Stimulated activated CD8-positive, alpha-beta memory T cell treated with anti-CD3 and anti-CD28 coated beads, Interleukin-15, amount 100 ng/mL, for 24 hours (primary cell): Measurements from ENCODE around the gene HMGCS2.

Experiments
- DNase-seq: peaks from one replicate; pipeline ENCODE4 v3.0.0-alpha.2; 2020; ENCODE audit warnings: low read depth

HMGCS2 gene

GRCh38 chr1:119768778-119769177 lies at the start of gene HMGCS2:
HMGCS2 (minus strand) TSS chr1:119768905; CDS start chr1:119768844, 61 bp downstream.
- DNase-seq, result no peak

- no peak for DNase-seq
Observed at GRCh38 chr1:119818181-119818580, 49.5 kb upstream of the HMGCS2 start.

DNA sequence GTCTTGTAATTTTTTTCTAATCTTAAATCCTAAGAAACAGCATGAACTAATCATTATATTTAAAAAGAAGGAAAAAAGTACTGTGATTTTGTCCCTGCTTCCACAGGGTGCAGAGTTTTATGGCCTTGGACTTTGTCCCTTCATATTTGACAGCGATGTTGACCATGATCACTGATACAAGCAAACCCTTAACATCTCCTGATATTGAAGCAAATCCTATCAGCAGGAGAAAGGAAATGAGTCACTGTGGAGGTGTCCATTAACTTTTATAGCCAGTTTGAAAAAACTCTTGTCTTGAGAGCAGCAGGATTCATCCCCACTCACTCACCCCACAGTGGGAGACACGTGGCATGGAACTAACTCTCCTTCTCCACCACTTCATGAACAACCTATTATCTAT lies 47.7 kb upstream of the HMGCS2 start:
- no peak for DNase-seq

DNA sequence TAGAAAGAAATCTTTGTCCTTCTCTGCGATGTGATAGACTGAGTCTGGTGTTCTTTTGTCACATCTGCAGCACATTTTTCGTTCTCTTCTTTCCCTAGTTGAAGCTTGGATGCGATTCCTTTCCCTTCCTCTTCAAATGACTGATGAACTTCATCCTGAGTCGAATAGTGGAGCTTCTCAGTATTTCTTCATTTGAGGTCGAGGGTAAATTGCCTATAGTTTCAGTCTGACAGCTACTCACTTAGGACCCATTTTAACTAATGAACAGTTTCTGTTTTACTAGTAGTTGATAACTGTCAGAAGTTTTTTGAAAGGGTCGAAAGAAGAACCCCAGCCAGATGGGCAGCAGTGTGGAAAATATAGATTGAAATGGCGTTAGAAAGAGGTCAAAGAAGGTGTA lies 47.2 kb upstream of the HMGCS2 start:
- no peak for DNase-seq

DNA sequence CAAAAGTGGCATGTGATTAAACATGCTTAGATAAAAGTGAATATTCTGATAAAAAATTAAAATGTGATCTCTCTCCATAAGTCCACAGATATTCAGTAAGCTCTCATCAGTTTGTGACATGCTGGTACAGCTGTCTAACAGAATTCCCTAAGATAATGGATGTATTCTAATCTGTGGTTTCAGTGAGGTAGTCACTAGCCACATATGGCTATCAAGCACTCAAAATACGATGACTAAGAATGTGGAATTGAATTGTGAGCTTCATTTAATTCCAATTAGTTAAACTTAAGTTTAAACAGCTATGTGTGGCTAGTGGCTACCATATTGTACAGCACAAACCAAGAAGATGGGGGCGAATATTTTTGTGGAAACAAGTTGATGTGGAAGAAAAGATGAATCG lies 46.7 kb upstream of the HMGCS2 start:
- DNase-seq, result no peak

GRCh38 chr1:119814288-119814687 lies 45.6 kb upstream of the HMGCS2 start:
- DNase-seq, result no peak

GRCh38 chr1:119811985-119812557 lies 43.4 kb upstream of the HMGCS2 start:
- DNase-seq, result no peak

DNA sequence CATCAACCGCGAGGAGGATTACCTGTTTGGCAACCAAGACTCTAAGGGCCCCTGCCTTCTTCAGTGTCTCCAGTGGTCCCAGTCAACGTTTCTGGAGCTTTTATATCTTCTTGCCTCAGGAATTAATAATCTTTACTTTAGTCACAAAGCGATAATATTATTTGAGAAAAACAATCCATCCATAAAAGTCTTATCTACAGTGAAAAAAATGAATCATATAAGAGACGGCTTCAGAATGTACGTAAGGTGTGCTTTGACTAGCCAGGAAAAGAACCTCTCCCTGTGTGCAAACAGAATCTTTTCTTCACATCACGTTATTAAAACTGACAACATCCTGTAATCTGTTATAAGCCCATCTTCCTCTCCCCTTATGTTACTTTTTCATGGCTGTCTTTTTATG lies 42.7 kb upstream of the HMGCS2 start, which contains the start of gene REG4:
Gene REG4 (minus strand): TSS at position 74 of the 400 bp plus-strand sequence. CDS start 2,691 bp downstream, outside the sequence.
- no peak for DNase-seq

DNA sequence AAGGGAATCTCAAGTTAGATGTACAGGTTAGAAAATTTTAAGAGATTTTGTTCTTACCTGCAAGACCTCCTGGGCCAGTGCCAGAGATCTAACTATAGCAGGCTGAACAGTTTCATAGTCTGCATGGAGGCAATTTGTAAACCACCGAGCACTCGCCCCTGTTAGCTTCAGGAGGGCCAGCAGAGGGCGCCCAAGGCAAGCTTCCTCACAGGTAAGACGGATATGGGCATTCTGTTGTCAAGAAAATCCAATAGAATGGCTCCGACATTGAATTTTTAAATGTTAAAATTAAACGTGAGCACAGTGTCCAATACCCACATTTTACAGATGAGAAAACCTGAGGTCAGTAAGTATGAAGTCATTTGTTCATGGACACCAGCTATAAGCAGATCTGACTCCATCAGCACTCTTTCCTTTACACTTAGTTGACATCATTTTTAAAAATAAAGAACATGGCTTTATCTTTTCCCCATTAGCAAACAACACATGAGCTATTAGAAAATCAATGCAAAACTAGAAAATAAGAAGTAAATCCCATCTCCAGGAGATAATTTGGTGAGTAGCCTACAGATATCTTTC lies 40.4 kb upstream of the HMGCS2 start:
- peak; percentile 26 for DNase-seq

DNA sequence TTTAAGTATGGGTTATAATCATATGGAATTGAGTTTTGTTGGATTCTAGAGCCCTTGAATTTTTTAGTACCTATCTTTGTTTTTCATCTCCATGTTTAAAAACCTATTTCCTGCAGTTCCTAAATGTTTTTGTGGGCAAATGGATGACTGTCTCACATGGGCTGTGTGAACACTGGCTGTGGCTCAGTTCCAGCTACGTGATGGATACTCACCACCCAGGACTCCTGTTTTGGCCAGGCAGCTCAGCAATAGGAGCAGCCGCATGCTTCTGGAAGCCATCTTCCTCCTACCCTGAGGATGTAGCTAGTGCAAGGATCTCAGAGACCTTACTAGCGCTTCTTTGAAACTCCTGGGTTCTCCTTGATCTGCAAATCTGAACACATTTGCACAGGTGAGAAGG lies 39.8 kb upstream of the HMGCS2 start:
- no peak for DNase-seq

DNA sequence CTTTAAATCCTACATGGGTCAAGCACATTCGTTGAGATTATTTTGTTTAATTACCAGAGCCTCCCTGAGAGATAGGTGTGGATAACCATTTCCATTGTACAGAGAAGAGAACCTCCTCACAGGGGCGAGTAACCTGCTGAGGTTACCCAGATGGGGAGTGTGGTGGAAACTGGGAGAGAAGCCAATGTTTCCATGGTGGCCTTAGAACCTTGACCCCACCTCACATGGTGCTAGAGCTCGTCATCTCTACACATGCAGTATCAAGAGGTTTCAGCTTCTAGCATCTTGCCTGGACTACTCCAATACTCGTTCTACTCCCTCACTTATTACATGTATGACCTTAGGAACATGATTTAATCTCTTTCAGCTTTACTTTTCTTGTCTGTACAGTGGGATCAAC lies 37.8 kb upstream of the HMGCS2 start:
- DNase-seq, result no peak

- no peak for DNase-seq
Observed at GRCh38 chr1:119805746-119806145, 37.0 kb upstream of the HMGCS2 start.

DNA sequence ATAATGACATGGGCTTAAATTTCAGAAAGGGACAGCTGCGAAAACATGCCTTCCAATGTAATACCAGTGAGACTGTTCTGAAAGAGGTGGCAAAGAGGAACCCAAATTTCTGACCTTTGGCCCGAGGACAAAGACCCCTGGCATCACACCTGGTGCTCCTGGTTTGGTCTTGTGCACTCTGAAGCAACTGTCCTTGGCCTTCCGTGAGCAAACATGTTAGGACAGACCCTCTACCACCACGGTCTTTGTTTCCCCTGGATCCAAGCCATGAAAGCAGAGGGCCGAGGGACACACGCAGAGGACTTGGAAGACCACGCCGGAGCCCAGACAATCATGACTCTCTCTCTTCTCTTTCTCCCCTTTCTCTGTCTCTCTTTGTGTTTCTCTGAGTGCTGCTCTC lies 36.5 kb upstream of the HMGCS2 start:
- no peak for DNase-seq

GRCh38 chr1:119799599-119800177 lies 31.0 kb upstream of the HMGCS2 start:
- no peak for DNase-seq

- DNase-seq, result no peak
Observed at GRCh38 chr1:119799003-119799402, 30.3 kb upstream of the HMGCS2 start.

- DNase-seq, result no peak
Observed at GRCh38 chr1:119797606-119798005, 28.9 kb upstream of the HMGCS2 start.

DNA sequence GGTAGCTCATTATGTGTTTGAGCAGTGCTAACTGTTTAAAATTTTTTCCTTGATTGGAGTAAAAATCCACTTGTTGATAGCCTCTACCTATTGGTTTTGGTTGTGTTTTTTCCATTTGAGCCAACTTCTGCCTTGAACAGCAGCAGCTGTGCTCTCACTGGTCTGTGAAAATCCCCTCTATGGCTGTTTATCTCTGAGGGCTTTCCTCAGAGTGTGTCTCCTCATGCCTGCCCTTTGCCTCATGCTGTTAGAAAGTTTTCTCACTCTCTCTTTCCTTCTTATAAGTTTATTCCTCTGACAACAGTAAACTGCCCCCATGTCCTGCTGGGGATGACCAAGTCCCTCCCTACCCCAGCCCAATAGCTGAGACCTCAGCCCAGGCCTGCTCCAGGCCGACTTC lies 28.5 kb upstream of the HMGCS2 start:
- DNase-seq, result no peak

DNA sequence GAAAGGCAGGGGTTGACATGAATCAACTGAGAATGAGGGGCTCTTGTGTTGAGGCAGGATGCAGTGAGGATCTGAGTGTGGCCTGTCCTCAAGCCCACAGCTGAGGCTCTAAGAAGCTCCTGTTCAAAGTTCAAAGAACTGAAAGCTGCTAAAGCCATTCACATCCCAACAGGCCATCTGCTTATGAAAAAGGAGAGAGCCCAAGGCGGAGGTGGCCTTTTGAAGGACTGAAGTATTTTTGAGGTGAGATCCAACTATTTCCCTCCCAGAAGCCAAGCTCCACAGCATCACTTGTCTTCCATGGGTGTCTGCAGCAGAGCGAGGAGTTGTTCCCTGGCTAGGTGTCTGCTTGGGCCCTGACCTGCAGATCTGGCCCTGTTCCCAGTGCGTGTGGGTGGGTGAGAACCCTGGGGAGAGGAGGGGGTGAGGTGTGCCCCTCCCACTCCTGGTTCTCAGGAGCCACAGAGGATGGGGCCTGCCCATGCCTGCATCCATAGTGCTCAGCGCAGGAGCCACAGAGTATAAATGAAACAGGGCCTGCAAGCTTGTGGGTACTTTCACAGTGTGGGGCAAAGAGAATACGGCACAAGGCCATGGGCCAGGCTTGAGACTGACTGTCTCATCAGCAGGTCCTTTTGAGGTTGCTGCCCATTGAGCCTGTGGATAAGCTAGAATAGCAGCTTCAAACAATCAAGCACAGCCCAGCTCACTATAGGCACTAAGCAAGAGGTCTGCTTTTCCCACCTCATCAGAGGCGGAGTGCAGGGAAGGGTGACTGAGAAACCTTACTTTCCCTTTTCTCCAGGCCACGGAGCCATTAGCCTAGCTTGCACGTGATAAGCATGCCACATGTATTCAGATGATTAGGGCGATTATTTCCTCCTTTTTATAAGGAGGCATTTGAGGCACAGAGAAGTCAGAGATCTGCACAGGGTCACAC lies 26.8 kb upstream of the HMGCS2 start:
- DNase-seq, result no peak

GRCh38 chr1:119794876-119795240 lies 26.2 kb upstream of the HMGCS2 start:
- no peak for DNase-seq

DNA sequence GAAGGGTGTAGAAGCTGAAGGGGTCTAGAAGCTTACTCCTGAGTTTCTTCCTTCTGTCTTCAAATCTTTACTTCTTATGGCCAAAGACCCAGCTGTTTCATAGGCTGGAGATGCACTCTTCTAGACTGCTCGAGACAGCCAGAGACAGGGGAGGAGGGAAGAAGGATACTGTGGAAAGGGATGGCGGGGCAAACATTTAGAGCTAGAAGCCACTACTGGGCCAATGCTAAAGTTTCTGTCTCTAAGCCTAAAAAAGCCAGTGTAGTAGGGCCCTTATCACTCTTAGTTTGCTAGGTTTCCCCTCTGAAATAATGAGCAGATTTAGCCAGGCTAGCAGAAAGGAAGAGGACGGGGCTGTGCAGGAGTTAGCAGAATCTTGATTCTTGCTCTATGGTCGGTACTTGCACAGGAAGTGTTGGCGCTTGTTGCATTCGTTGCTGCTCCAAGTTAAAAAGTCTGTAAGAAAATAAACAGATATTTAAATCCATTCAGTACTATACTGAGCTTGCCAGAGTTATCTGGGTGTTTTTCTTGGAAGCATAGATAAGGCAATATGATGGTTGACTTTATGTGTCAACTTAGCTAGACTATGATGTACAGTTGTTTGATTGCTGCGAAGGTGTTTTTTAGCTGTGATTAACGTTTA lies 25.6 kb upstream of the HMGCS2 start:
- no peak for DNase-seq

DNA sequence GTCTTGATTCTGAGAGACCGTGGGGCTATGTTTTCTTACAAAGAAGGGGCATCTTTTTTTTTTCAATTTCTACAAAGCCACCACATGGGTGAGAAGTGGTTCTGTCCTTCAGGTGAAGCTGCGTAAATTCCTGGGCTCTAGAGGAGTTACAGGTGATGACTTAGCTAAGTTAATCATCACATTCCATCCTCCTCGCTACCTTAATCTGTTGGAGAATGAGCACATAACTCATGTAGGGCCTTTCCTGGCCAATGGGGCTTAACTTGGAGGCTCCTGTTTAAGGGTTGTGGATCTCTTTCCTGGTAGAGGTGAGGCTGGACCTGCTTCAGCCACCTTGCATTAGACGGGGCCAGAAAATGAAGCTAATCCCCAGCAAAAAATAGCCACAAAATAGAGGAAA lies 22.7 kb upstream of the HMGCS2 start:
- DNase-seq, result no peak

DNA sequence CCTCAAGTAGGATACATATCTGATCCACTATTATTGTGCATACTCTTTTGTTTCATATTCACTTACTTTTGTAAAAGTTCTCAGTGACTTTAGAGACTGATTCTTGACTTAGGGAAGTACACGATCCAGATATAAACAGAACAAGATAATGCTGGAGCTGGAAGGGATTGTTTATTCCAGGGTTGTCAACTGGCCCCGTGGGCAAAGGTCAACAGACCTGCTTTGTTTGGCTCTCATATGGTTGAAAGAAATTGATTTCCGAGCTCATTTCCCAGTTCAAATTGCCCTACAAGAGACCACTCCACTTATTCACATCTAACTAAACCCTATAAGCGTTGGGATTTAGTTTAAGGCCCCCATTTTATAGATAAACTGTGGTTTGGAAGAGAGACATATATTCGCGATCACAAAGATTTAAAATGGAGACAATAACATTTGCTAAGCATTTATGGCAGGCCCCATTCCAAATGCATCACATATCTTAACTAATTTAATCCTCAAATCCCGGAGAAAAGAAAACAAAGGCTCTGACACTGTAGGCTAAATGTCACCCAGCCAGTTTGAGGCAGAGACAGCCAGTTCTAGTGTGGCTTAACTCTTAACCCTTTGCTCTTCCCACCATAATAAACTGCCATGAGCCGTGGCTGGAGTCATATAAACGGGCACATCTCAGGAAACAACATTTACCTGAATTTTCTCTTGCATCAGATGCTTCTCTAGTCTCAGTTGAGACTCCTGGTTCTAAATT lies 21.9 kb upstream of the HMGCS2 start:
- no peak for DNase-seq
